Activated B cell treated with CpG ODN at 0.5 μM for 24 hours (primary cell): Measurements from ENCODE around the gene PAK5. TPM values are rescaled to one million over a fixed set of nuclear protein-coding genes. Genes with fewer than 3 reads are reported as not detected.

Experiments used
- ATAC-seq: fragments of 200-7000 bp; cut with Tn5 transposase; one replicate; pipeline ENCODE4 v1.10.0; 2021; ENCODE audit warnings: low read depth, mild to moderate bottlenecking, moderate library complexity
- CTCF ChIA-PET: fragments of 350-600 bp; sonication (Branson Sonifier 250); formaldehyde crosslinking; loops from one replicate; lab custom pipeline; 2021; ENCODE audit warnings: antibody characterized with exemption; lab: Charles Lee
- POLR2A ChIA-PET: fragments of 350-600 bp; sonication (Branson Sonifier 250); formaldehyde crosslinking; loops from one replicate; lab custom pipeline; 2021; ENCODE audit warnings: antibody characterized with exemption; lab: Charles Lee
- DNase-seq: peaks from one replicate; pipeline ENCODE4 v3.0.0; 2022
- H3K27ac Mint-ChIP-seq: one replicate; pipeline ENCODE4 v1.8.0; 2020; ENCODE audit warnings: mixed read lengths
- H3K27me3 Mint-ChIP-seq: one replicate; pipeline ENCODE4 v1.8.0; 2021; ENCODE audit warnings: mixed read lengths
- H3K36me3 Mint-ChIP-seq: one replicate; pipeline ENCODE4 v1.8.0; 2021; ENCODE audit warnings: low read depth, mixed read lengths
- H3K4me1 Mint-ChIP-seq: one replicate; pipeline ENCODE4 v1.8.0; 2021; ENCODE audit warnings: mixed read lengths
- H3K4me3 Mint-ChIP-seq: one replicate; pipeline ENCODE4 v1.8.0; 2020; ENCODE audit warnings: mild to moderate bottlenecking, mixed read lengths
- H3K9me3 Mint-ChIP-seq: one replicate; pipeline ENCODE4 v1.8.0; 2020; ENCODE audit warnings: mixed read lengths
- intact Hi-C: fragments of 100-400 bp; cut with micrococcal nuclease; formaldehyde crosslinking; loops from one replicate; pipeline ENCODE4 v1.15.1; 2024
- total RNA-seq: library from RNA; stranded (reverse); gene quantifications from 2 replicates; pipeline ENCODE4 v1.2.3, GENCODE V29; 2022
- TF ChIP-seq, protein P1 (sequence below): fragments of 200-600 bp; IDR thresholded peaks from one replicate; pipeline ENCODE4 v1.8.0; 2022; ENCODE audit warnings: antibody characterized with exemption, mild to moderate bottlenecking

The PAK5 gene
- total RNA-seq, 1 donor from 2014 or later = not detected

DNA sequence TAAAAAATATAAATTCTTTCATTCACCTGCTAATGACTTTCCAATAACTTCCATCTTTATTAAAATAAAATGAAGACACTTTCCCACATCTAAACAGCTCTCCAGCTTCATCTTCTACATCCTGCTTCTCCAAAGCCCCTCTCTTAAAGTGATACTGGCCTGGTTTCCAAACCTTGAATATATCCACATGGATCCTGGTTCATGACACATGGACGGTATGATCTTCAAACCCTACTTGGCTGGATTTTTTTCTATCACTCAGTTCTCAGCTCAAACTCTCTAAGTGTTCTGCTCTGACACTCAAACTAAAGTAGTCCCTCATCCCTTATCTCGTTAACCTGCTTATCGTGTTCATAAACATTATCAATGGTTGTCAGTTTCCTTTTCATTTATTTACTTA, 128.2 kb downstream of the PAK5 start:
- no peak for ATAC-seq
- H3K36me3 Mint-ChIP-seq = no peaks in the 10 kb centered on the region
- TF ChIP-seq, protein P1, sequence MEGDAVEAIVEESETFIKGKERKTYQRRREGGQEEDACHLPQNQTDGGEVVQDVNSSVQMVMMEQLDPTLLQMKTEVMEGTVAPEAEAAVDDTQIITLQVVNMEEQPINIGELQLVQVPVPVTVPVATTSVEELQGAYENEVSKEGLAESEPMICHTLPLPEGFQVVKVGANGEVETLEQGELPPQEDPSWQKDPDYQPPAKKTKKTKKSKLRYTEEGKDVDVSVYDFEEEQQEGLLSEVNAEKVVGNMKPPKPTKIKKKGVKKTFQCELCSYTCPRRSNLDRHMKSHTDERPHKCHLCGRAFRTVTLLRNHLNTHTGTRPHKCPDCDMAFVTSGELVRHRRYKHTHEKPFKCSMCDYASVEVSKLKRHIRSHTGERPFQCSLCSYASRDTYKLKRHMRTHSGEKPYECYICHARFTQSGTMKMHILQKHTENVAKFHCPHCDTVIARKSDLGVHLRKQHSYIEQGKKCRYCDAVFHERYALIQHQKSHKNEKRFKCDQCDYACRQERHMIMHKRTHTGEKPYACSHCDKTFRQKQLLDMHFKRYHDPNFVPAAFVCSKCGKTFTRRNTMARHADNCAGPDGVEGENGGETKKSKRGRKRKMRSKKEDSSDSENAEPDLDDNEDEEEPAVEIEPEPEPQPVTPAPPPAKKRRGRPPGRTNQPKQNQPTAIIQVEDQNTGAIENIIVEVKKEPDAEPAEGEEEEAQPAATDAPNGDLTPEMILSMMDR = no peak

GRCh38 chr20:9705722-9706476, 133.0 kb downstream of the PAK5 start:
- Mint-ChIP-seq H3K9me3 (no peaks in the 10 kb centered on the region), H3K4me3 (no peak overlapping the region), H3K36me3 (no peaks in the 10 kb centered on the region), H3K27ac (no peak overlapping the region), H3K4me1 (no peaks in the 10 kb centered on the region), H3K27me3 (no peaks in the 10 kb centered on the region)
- DNase-seq (no peak), ATAC-seq (no peak)
- intact Hi-C loops = no loop called here
- ChIA-PET CTCF (no interaction called here), POLR2A (no interaction called here)
- TF ChIP-seq, protein P1 = no peak

More for the DNA sequence above, 128.2 kb downstream of the PAK5 start:
- DNase-seq = no peak
- POLR2A ChIA-PET = no interaction called here
- Mint-ChIP-seq H3K27me3 (no peaks in the 10 kb centered on the region), H3K4me1 (no peaks in the 10 kb centered on the region), H3K9me3 (peaks cover 2% of the 10 kb centered on the region), H3K4me3 (no peak overlapping the region), H3K27ac (no peak overlapping the region)
- intact Hi-C loops = no loop called here
- CTCF ChIA-PET = no interaction called here

DNA sequence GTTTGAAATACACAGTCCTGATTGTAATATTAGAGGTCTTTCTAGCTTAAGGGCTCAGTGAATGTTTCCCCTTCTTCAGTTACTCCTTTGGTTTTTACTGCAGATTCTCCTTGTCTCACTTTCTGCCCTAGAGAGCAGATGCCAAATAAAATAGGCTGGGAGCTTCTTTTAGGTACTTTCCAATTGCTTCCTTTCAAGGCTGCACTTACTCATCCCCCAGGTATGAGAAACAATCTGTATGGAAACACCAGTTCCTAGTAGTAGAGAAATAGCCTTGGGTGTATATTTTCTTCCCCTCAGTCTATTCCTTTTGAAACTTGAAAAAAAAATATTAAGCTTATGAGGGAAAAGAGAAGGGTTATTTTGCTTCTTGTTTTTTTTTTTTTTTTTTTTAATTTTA, 139.7 kb downstream of the PAK5 start:
- DNase-seq = no peak
- H3K27me3 Mint-ChIP-seq = no peaks in the 10 kb centered on the region
- no peaks in the 10 kb centered on the region for H3K4me1 Mint-ChIP-seq
- TF ChIP-seq, protein P1 = no peak
- no peaks in the 10 kb centered on the region for H3K9me3 Mint-ChIP-seq
- H3K36me3 Mint-ChIP-seq = no peaks in the 10 kb centered on the region
- intact Hi-C loops = no loop called here
- POLR2A ChIA-PET = no interaction called here
- H3K27ac Mint-ChIP-seq = no peak overlapping the region
- no peak overlapping the region for H3K4me3 Mint-ChIP-seq
- ATAC-seq = no peak
- CTCF ChIA-PET = no interaction called here

GRCh38 chr20:9689041-9689440, 149.8 kb downstream of the PAK5 start:
- H3K36me3 Mint-ChIP-seq = no peaks in the 10 kb centered on the region
- H3K27me3 Mint-ChIP-seq = no peaks in the 10 kb centered on the region
- POLR2A ChIA-PET = no interaction called here
- CTCF ChIA-PET = no interaction called here
- TF ChIP-seq, protein P1 = no peak
- DNase-seq (no peak), ATAC-seq (no peak)
- intact Hi-C loops = no loop called here
- no peak overlapping the region for H3K4me3 Mint-ChIP-seq
- no peaks in the 10 kb centered on the region for H3K9me3 Mint-ChIP-seq
- H3K4me1 Mint-ChIP-seq = no peaks in the 10 kb centered on the region
- H3K27ac Mint-ChIP-seq = no peak overlapping the region

DNA sequence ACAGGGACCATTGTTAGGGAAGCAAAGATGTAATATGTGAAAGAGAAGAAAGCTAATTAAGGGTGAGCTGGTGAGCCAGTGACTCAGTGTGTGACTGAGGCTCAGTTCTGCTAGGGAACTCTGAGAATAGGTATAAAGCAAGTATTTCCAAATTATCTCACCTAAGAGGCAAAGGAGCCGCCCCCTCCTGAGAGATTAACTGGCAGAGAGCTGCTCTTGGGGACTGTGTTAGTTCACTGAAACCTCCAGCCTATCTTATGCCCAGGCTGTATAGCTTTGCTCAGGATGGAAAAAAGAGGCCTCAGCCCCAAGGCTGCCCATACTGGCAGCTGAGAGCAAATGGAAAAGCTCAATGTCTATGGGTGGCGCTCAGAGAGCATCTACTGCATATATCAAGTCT, 152.0 kb downstream of the PAK5 start:
- no peaks in the 10 kb centered on the region for H3K4me1 Mint-ChIP-seq
- H3K36me3 Mint-ChIP-seq = no peaks in the 10 kb centered on the region
- H3K4me3 Mint-ChIP-seq = no peak overlapping the region
- intact Hi-C loops = no loop called here
- DNase-seq = no peak
- no peaks in the 10 kb centered on the region for H3K9me3 Mint-ChIP-seq
- no peaks in the 10 kb centered on the region for H3K27me3 Mint-ChIP-seq
- CTCF ChIA-PET = no interaction called here
- POLR2A ChIA-PET = no interaction called here
- TF ChIP-seq, protein P1 = no peak
- H3K27ac Mint-ChIP-seq = no peak overlapping the region
- no peak for ATAC-seq
